Measurements from ENCODE around the gene RASGEF1B. TPM values are rescaled to one million over a fixed set of nuclear protein-coding genes. Genes with fewer than 3 reads are reported as not detected.

Gene RASGEF1B
- total RNA-seq, 1 donor: not detected

- TF ChIP-seq CTCF (IDR thresholded peaks at IDR 0.05; ENCODE audit: insufficient read depth, low read depth, low read length): no peak
- no peak for DNase-seq (ENCODE audit: low read depth)
- H3K4me3 ChIP-seq (ENCODE audit: low read depth, low read length): no peak overlapping the region
These were observed 44.3 kb downstream of the RASGEF1B start for GRCh38 chr4:81427344-81427821.

- no peak overlapping the region for H3K4me3 ChIP-seq (ENCODE audit: low read depth, low read length)
- no peak for TF ChIP-seq CTCF (IDR thresholded peaks at IDR 0.05; ENCODE audit: insufficient read depth, low read depth, low read length)
- no peak for DNase-seq (ENCODE audit: low read depth)
These were observed 44.9 kb downstream of the RASGEF1B start for GRCh38 chr4:81426770-81427289.

GRCh38 chr4:81424816-81425755, 46.6 kb downstream of the RASGEF1B start:
- peak; percentile 41 for DNase-seq (ENCODE audit: low read depth)
- no peak overlapping the region for H3K4me3 ChIP-seq (ENCODE audit: low read depth, low read length)
- TF ChIP-seq CTCF (IDR thresholded peaks at IDR 0.05; ENCODE audit: insufficient read depth, low read depth, low read length): no peak

- TF ChIP-seq CTCF (IDR thresholded peaks at IDR 0.05; ENCODE audit: insufficient read depth, low read depth, low read length): no peak
- no peak overlapping the region for H3K4me3 ChIP-seq (ENCODE audit: low read depth, low read length)
- DNase-seq (ENCODE audit: low read depth): no peak
These were observed 47.4 kb downstream of the RASGEF1B start for GRCh38 chr4:81424336-81424735.

- no peak for TF ChIP-seq CTCF (IDR thresholded peaks at IDR 0.05; ENCODE audit: insufficient read depth, low read depth, low read length)
- DNase-seq (ENCODE audit: low read depth): no peak
- no peak overlapping the region for H3K4me3 ChIP-seq (ENCODE audit: low read depth, low read length)
These were observed 49.1 kb downstream of the RASGEF1B start for GRCh38 chr4:81422595-81422994.

- DNase-seq (ENCODE audit: low read depth): no peak
- no peak overlapping the region for H3K4me3 ChIP-seq (ENCODE audit: low read depth, low read length)
- TF ChIP-seq CTCF (IDR thresholded peaks at IDR 0.05; ENCODE audit: insufficient read depth, low read depth, low read length): no peak
These were observed 50.1 kb downstream of the RASGEF1B start for GRCh38 chr4:81421346-81422218.
